HEK293T (cell line): ENCODE measurements around the gene SSX2IP.

Source experiments
- CTCF ChIA-PET: fragments of 350-600 bp; formaldehyde crosslinking; extraction: SDS; loops from one replicate; lab custom pipeline; 2021; ENCODE audit warnings: antibody characterized with exemption, inconsistent platforms; lab: Yijun Ruan, JAX
- POLR2A ChIA-PET: fragments of 350-600 bp; formaldehyde crosslinking; extraction: SDS; loops from one replicate; lab custom pipeline; 2020; ENCODE audit warnings: antibody characterized with exemption, inconsistent platforms; lab: Yijun Ruan, JAX
- DNase-seq: peaks from one replicate; pipeline ENCODE4 v3.0.0; 2012; ENCODE audit warnings: mixed read lengths; ENCODE audit errors: extremely low spot score
- ARNT ChIP-seq: fragments of 450-650 bp; IDR thresholded peaks from 2 replicates; pipeline ENCODE4 v1.6.1; 2017; ENCODE audit warnings: mild to moderate bottlenecking
- BHLHE40 ChIP-seq: fragments of 450-650 bp; IDR thresholded peaks from 2 replicates; pipeline ENCODE4 v1.6.1; 2016; ENCODE audit warnings: mild to moderate bottlenecking, moderate library complexity, borderline replicate concordance
- CTBP1 ChIP-seq: fragments of 450-650 bp; IDR thresholded peaks from 2 replicates; pipeline ENCODE4 v1.6.1; 2016; ENCODE audit warnings: borderline replicate concordance
- ELF4 ChIP-seq: fragments of 450-650 bp; IDR thresholded peaks from 2 replicates; pipeline ENCODE4 v1.6.1; 2017; ENCODE audit warnings: antibody characterized with exemption
- FOXA1 ChIP-seq: fragments of 450-650 bp; IDR thresholded peaks from 2 replicates; pipeline ENCODE4 v1.6.1; 2016; ENCODE audit warnings: mild to moderate bottlenecking
- FOXK2 ChIP-seq: fragments of 450-650 bp; IDR thresholded peaks from 2 replicates; pipeline ENCODE4 v1.6.1; 2016; ENCODE audit warnings: mild to moderate bottlenecking
- FOXM1 ChIP-seq: fragments of 450-650 bp; IDR thresholded peaks from 2 replicates; pipeline ENCODE4 v1.6.1; 2017; ENCODE audit warnings: mild to moderate bottlenecking, borderline replicate concordance
- HDGF ChIP-seq: fragments of 450-650 bp; IDR thresholded peaks from 2 replicates; pipeline ENCODE4 v1.6.1; 2017; ENCODE audit warnings: antibody characterized with exemption, borderline replicate concordance
- L3MBTL2 ChIP-seq: fragments of 450-650 bp; conservative IDR thresholded peaks from 2 replicates; pipeline ENCODE4 v1.6.1; 2016; ENCODE audit warnings: mild to moderate bottlenecking
- LEF1 ChIP-seq: fragments of 450-650 bp; IDR thresholded peaks from 2 replicates; pipeline ENCODE4 v1.6.1; 2017; ENCODE audit warnings: mild to moderate bottlenecking, borderline replicate concordance
- NFRKB ChIP-seq: fragments of 450-650 bp; IDR thresholded peaks from 2 replicates; pipeline ENCODE4 v1.6.1; 2016; ENCODE audit warnings: mild to moderate bottlenecking, moderate library complexity
- SP1 ChIP-seq: fragments of 450-650 bp; IDR thresholded peaks from 2 replicates; pipeline ENCODE4 v1.6.1; 2017
- SUZ12 ChIP-seq: fragments of 450-650 bp; IDR thresholded peaks from 2 replicates; pipeline ENCODE4 v1.6.1; 2016; ENCODE audit warnings: mild to moderate bottlenecking
- TARDBP ChIP-seq: fragments of 450-650 bp; IDR thresholded peaks from 2 replicates; pipeline ENCODE4 v1.6.1; 2016
- ZNF384 ChIP-seq: fragments of 450-650 bp; IDR thresholded peaks from 2 replicates; pipeline ENCODE4 v1.6.1; 2016
- TF ChIP-seq, protein P1 (sequence below): fragments of 450-650 bp; IDR thresholded peaks from 2 replicates; pipeline ENCODE4 v1.6.1; 2016

The SSX2IP gene

GRCh38 chr1:84690397-84691121, at the start of gene SSX2IP:
SSX2IP (minus strand) TSS chr1:84690461; CDS start chr1:84671219, 19,242 bp downstream.
- ChIA-PET POLR2A (interaction anchor here (1.2 kb wide), 1 partner anchor 13 kb away, joined by 3 read pairs; no protein-coding TSS in a partner anchor), CTCF (interaction anchor here (2.1 kb wide), 1 partner anchor 34 kb away, joined by 6 read pairs; no protein-coding TSS in a partner anchor)
- TF ChIP-seq LEF1 (no peak), FOXM1 (no peak), ZNF384 (peak; percentile 62), L3MBTL2 (peak; percentile 89), SUZ12 (no peak), FOXK2 (no peak), FOXA1 (no peak), SP1 (no peak), ELF4 (peak; percentile 42; the same call in 1 of the 2 replicates), CTBP1 (peak; percentile 82), BHLHE40 (no peak)
- peak; percentile 99 for DNase-seq

DNA sequence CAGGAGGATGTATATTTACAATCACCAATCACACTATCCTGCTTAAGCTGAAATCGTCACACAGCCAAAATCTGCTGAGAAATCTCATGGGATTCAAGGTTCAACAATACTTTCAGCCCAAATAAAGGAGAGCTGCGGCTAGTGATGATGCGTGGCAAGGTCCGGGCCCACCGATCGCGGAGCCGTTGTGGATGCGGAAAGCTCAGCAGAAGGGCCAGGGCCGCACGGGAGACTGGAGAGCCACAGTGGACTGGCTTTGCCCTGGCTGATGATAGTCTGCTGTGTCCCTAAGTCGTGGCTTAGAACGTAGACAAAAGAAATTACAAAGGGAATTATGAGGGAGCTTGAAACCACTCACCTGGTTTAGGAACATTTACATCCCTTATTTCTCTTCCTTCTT, 48.0 kb upstream of the SSX2IP start:
- no peak for DNase-seq
- ChIA-PET CTCF (no interaction called here), POLR2A (no interaction called here)
- TF ChIP-seq NFRKB, result no peak
- no peak for TF ChIP-seq BHLHE40
- no peak for TF ChIP-seq L3MBTL2
- TF ChIP-seq HDGF, result no peak
- TF ChIP-seq FOXK2, result no peak
- no peak for TF ChIP-seq ELF4
- no peak for TF ChIP-seq SP1
- TF ChIP-seq ARNT, result no peak
- TF ChIP-seq TARDBP, result no peak
- TF ChIP-seq SUZ12, result no peak
- no peak for TF ChIP-seq LEF1
- no peak for TF ChIP-seq CTBP1
- TF ChIP-seq FOXM1, result no peak
- TF ChIP-seq FOXA1, result no peak
- TF ChIP-seq ZNF384, result no peak
- TF ChIP-seq, protein P1, sequence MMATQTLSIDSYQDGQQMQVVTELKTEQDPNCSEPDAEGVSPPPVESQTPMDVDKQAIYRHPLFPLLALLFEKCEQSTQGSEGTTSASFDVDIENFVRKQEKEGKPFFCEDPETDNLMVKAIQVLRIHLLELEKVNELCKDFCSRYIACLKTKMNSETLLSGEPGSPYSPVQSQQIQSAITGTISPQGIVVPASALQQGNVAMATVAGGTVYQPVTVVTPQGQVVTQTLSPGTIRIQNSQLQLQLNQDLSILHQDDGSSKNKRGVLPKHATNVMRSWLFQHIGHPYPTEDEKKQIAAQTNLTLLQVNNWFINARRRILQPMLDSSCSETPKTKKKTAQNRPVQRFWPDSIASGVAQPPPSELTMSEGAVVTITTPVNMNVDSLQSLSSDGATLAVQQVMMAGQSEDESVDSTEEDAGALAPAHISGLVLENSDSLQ, result no peak

DNA sequence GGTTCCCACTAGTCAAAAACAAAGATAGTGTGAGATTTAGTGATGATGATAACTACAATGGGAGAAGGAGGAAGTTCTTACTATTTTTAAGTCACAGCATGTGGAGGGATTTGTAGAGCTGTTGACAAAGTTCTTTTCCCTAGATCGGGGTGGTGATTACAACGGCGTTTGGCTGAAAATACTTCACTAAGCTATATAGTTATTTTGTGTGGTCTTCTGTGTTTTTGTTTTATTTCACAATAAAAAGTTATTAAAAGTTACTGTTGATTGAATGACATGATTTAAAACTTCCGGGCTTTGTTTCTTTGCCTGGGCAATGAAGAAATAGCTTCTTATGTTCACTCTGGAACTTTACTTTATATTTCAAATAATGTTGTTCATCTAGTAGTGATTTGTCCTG, 47.3 kb upstream of the SSX2IP start:
- no peak for TF ChIP-seq ZNF384
- no peak for TF ChIP-seq SUZ12
- no peak for TF ChIP-seq FOXK2
- TF ChIP-seq SP1, result no peak
- no peak for TF ChIP-seq HDGF
- TF ChIP-seq CTBP1, result no peak
- TF ChIP-seq FOXM1, result no peak
- no peak for TF ChIP-seq LEF1
- TF ChIP-seq ARNT, result no peak
- no peak for TF ChIP-seq L3MBTL2
- TF ChIP-seq BHLHE40, result no peak
- DNase-seq, result no peak
- POLR2A ChIA-PET, result no interaction called here
- CTCF ChIA-PET, result interaction anchor here (0.6 to 0.8 kb wide), 2 partner anchors 10 to 694 kb away, joined by 3 read pairs; no protein-coding TSS in a partner anchor

- no peak for TF ChIP-seq LEF1
- no peak for TF ChIP-seq FOXM1
- no peak for TF ChIP-seq NFRKB
- no peak for TF ChIP-seq L3MBTL2
- TF ChIP-seq SUZ12, result no peak
- no peak for TF ChIP-seq ELF4
- no peak for TF ChIP-seq FOXA1
- TF ChIP-seq CTBP1, result no peak
- TF ChIP-seq BHLHE40, result no peak
- no peak for TF ChIP-seq ZNF384
- no peak for TF ChIP-seq FOXK2
- no peak for TF ChIP-seq TARDBP
- no peak for TF ChIP-seq SP1
- ChIA-PET CTCF (interaction anchor here (0.8 kb wide), 1 partner anchor 9 kb away, joined by 3 read pairs; no protein-coding TSS in a partner anchor), POLR2A (no interaction called here)
- DNase-seq, result no peak
These were observed 46.7 kb upstream of the SSX2IP start for GRCh38 chr1:84736944-84737343.

- POLR2A ChIA-PET, result no interaction called here
- no peak for TF ChIP-seq SUZ12
- TF ChIP-seq SP1, result no peak
- TF ChIP-seq FOXM1, result no peak
- no peak for TF ChIP-seq NFRKB
- no peak for TF ChIP-seq ARNT
- no peak for TF ChIP-seq L3MBTL2
- TF ChIP-seq CTBP1, result no peak
- no peak for TF ChIP-seq BHLHE40
- TF ChIP-seq ZNF384, result no peak
- TF ChIP-seq, protein P1, result no peak
- TF ChIP-seq HDGF, result no peak
- no peak for DNase-seq
- CTCF ChIA-PET, result no interaction called here
These were observed 46.2 kb upstream of the SSX2IP start for GRCh38 chr1:84736445-84736844.

- ChIA-PET CTCF (interaction anchor here (1.5 kb wide), 1 partner anchor 12 kb away, joined by 4 read pairs; no protein-coding TSS in a partner anchor), POLR2A (no interaction called here)
- DNase-seq, result no peak
- TF ChIP-seq HDGF (no peak), FOXA1 (no peak), CTBP1 (no peak), BHLHE40 (no peak), FOXK2 (no peak), SUZ12 (no peak), FOXM1 (no peak), TARDBP (no peak)
These were observed 45.2 kb upstream of the SSX2IP start for GRCh38 chr1:84735483-84735882.
